Gastrocnemius medialis (tissue), 4 donors: ENCODE data around the gene C12orf43. TPM values are rescaled to one million over a fixed set of nuclear protein-coding genes. Genes with fewer than 3 reads are reported as not detected.

ENCODE experiments used
- ATAC-seq, 2 donors: fragments of 150-250 bp; one replicate each; pipeline ENCODE4 v1.9.1; 2016
- DNase-seq, 2 donors: peaks; one replicate each; pipeline ENCODE4 v3.0.0-alpha.2; 2019
- H3K27ac ChIP-seq, 4 donors: fragments of 200-600 bp; sonication (generic); 1 replicate in 1 of 4; 2 replicates in 3 of 4; pipeline ENCODE4 v1.5.1; 2016 to 2018; ENCODE audit warnings: mild to moderate bottlenecking in 2 of 4, moderate library complexity in 1 of 4
- H3K27me3 ChIP-seq, 3 donors: fragments of 200-600 bp; sonication (generic) in 2 of 3; 1 replicate in 1 of 3; 2 replicates in 2 of 3; pipeline versions ENCODE4 v1.5.1 to v1.6.0; 2016 to 2019; ENCODE audit warnings: mild to moderate bottlenecking in 1 of 3, moderate library complexity in 1 of 3
- H3K36me3 ChIP-seq, 2 donors: fragments of 200-600 bp; sonication (generic) in 1 of 2; one replicate each; pipeline ENCODE4 v1.5.1; 2017 to 2018
- H3K4me1 ChIP-seq, 2 donors: fragments of 200-600 bp; sonication (generic) in 1 of 2; one replicate each; pipeline ENCODE4 v1.5.1; 2016 to 2017; ENCODE audit warnings: mild to moderate bottlenecking in 2 of 2
- H3K4me3 ChIP-seq, 4 donors: fragments of 200-600 bp; sonication (generic) in 3 of 4; 1 replicate in 1 of 4; 2 replicates in 3 of 4; pipeline ENCODE4 v1.5.1; 2016 to 2019; ENCODE audit warnings: mild to moderate bottlenecking in 2 of 4
- H3K9me3 ChIP-seq, 3 donors: fragments of 200-600 bp; sonication (generic) in 2 of 3; 1 replicate in 1 of 3; 2 replicates in 2 of 3; pipeline ENCODE4 v1.5.1; 2016 to 2019
- POLR2A ChIP-seq, 2 donors: fragments of 450-650 bp; IDR thresholded peaks; one replicate each; pipeline ENCODE4 v1.6.1; 2017; ENCODE audit warnings: antibody characterized with exemption in 2 of 2, mild to moderate bottlenecking in 2 of 2, moderate library complexity in 2 of 2
- in situ Hi-C, 4 donors: fragments of 200-750 bp; cut with MboI; loops; one replicate each; pipeline versions ENCODE4 v1.15.0 to v1.8.0; 2017; ENCODE audit warnings: low sequenced_read_pairs in 4 of 4
- intact Hi-C: fragments of 100-400 bp; cut with DNase I; formaldehyde crosslinking; loops from one replicate; pipeline ENCODE4 v1.15.1; 2023; ENCODE audit warnings: low total_unique reads
- total RNA-seq, 4 donors: library from RNA; depleted of rRNA; stranded (reverse); fragments of >200 nt; gene quantifications; one replicate each; pipeline versions ENCODE4 v1.1.0 to v1.2.3, GENCODE V29; 2016
- TF ChIP-seq, protein P1 (sequence below), 5 experiments: fragments of 450-650 bp in 3 of 5; fragments of 200-600 bp in 2 of 5; sonication (generic) in 2 of 5; IDR thresholded peaks in 4 of 5; conservative IDR thresholded peaks in 1 of 5; 1 replicate in 4 of 5; 2 replicates in 1 of 5; pipeline ENCODE4 v1.5.1; 2016 to 2019; ENCODE audit warnings: antibody characterized with exemption in 5 of 5, mild to moderate bottlenecking in 3 of 5, moderate library complexity in 3 of 5

Gene C12orf43
- total RNA-seq, 4 donors from 2014 or later, result 2.9 to 13.2 (median 5.1) TPM

GRCh38 chr12:120998435-120998834 lies 17.9 kb downstream of the C12orf43 start:
- in situ Hi-C loops, result no loop called here

GRCh38 chr12:120997448-120997847 lies 18.8 kb downstream of the C12orf43 start:
- in situ Hi-C loops (no loop called here), intact Hi-C loops (no loop called here)
- no peaks in the 10 kb centered on the region for H3K9me3 ChIP-seq

More at GRCh38 chr12:120998435-120998834, 17.9 kb downstream of the C12orf43 start:
- Histone ChIP-seq H3K4me3 (no peak overlapping the region), H3K4me1 (no peaks in the 10 kb centered on the region), H3K9me3 (no peaks in the 10 kb centered on the region), H3K27ac (no peak overlapping the region), H3K36me3 (peaks cover 0 to 11% of the 10 kb centered on the region in 2 donors), H3K27me3 (peaks cover 0 to 11% (median 0%) of the 10 kb centered on the region in 3 donors)
- DNase-seq, result no peak
- TF ChIP-seq POLR2A (IDR thresholded peaks at IDR 0.05), result no peak
- TF ChIP-seq, protein P1, sequence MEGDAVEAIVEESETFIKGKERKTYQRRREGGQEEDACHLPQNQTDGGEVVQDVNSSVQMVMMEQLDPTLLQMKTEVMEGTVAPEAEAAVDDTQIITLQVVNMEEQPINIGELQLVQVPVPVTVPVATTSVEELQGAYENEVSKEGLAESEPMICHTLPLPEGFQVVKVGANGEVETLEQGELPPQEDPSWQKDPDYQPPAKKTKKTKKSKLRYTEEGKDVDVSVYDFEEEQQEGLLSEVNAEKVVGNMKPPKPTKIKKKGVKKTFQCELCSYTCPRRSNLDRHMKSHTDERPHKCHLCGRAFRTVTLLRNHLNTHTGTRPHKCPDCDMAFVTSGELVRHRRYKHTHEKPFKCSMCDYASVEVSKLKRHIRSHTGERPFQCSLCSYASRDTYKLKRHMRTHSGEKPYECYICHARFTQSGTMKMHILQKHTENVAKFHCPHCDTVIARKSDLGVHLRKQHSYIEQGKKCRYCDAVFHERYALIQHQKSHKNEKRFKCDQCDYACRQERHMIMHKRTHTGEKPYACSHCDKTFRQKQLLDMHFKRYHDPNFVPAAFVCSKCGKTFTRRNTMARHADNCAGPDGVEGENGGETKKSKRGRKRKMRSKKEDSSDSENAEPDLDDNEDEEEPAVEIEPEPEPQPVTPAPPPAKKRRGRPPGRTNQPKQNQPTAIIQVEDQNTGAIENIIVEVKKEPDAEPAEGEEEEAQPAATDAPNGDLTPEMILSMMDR (IDR thresholded peaks at IDR 0.05 in 4 of 5, conservative IDR thresholded peaks at IDR 0.05 in 1 of 5), result no peak
- intact Hi-C loops, result no loop called here
- ATAC-seq, result no peak

GRCh38 chr12:120996133-120996746 lies 20.0 kb downstream of the C12orf43 start:
- no peaks in the 10 kb centered on the region for H3K9me3 ChIP-seq
- H3K36me3 ChIP-seq, result no peaks in the 10 kb centered on the region
- DNase-seq (no peak), ATAC-seq (no peak)
- H3K4me3 ChIP-seq, result no peak overlapping the region
- no peaks in the 10 kb centered on the region for H3K4me1 ChIP-seq
- TF ChIP-seq POLR2A (IDR thresholded peaks at IDR 0.05), result no peak
- TF ChIP-seq, protein P1 (IDR thresholded peaks at IDR 0.05 in 4 of 5, conservative IDR thresholded peaks at IDR 0.05 in 1 of 5), result no peak
- in situ Hi-C loops, result no loop called here
- peaks cover 0 to 11% (median 0%) of the 10 kb centered on the region in 3 donors for H3K27me3 ChIP-seq
- H3K27ac ChIP-seq, result no peak overlapping the region
- intact Hi-C loops, result no loop called here

More at GRCh38 chr12:120997448-120997847, 18.8 kb downstream of the C12orf43 start:
- Histone ChIP-seq H3K27ac (no peak overlapping the region), H3K36me3 (peaks cover 0 to 1% of the 10 kb centered on the region in 2 donors), H3K27me3 (peaks cover 0 to 11% (median 0%) of the 10 kb centered on the region in 3 donors), H3K4me3 (no peak overlapping the region), H3K4me1 (no peaks in the 10 kb centered on the region)
- no peak for TF ChIP-seq POLR2A (IDR thresholded peaks at IDR 0.05)
- TF ChIP-seq, protein P1 (IDR thresholded peaks at IDR 0.05 in 4 of 5, conservative IDR thresholded peaks at IDR 0.05 in 1 of 5), result no peak
- no peak for DNase-seq
- ATAC-seq, result no peak

GRCh38 chr12:120994589-120995337 lies 21.5 kb downstream of the C12orf43 start:
- in situ Hi-C loops (no loop called here), intact Hi-C loops (no loop called here)
- no peaks in the 10 kb centered on the region for H3K36me3 ChIP-seq
- no peak overlapping the region for H3K27ac ChIP-seq
- H3K27me3 ChIP-seq, result peaks cover 0 to 11% (median 0%) of the 10 kb centered on the region in 3 donors
- DNase-seq (no peak), ATAC-seq (no peak)
- H3K4me1 ChIP-seq, result no peaks in the 10 kb centered on the region
- no peak overlapping the region for H3K4me3 ChIP-seq
- no peaks in the 10 kb centered on the region for H3K9me3 ChIP-seq
- no peak for TF ChIP-seq POLR2A (IDR thresholded peaks at IDR 0.05)
- TF ChIP-seq, protein P1 (IDR thresholded peaks at IDR 0.05 in 4 of 5, conservative IDR thresholded peaks at IDR 0.05 in 1 of 5), result no peak
